Spleen (tissue), 7 donors: ENCODE data around the gene CRYL1.

Source experiments
- POLR2A ChIP-seq, 3 donors: fragments of 450-650 bp; IDR thresholded peaks; one replicate each; pipeline ENCODE4 v1.5.1; 2017; ENCODE audit warnings: antibody characterized with exemption in 3 of 3, mild to moderate bottlenecking in 1 of 3
- POLR2AphosphoS5 ChIP-seq, 3 donors: sonication (generic); formaldehyde crosslinking; IDR thresholded peaks; one replicate each; pipeline ENCODE4 v1.5.1; 2017; ENCODE audit warnings: antibody characterized with exemption in 3 of 3
- TF ChIP-seq, protein P1 (sequence below), 11 experiments: fragments of 200-600 bp in 7 of 11; fragments of 450-650 bp in 4 of 11; sonication (generic) in 4 of 11; IDR thresholded peaks in 8 of 11; conservative IDR thresholded peaks in 3 of 11; 1 replicate in 7 of 11; 2 replicates in 4 of 11; pipeline versions ENCODE4 v1.4.0 to v1.8.0; 2016 to 2021; ENCODE audit warnings: antibody characterized with exemption in 11 of 11, inconsistent platforms in 4 of 11, mild to moderate bottlenecking in 1 of 11
- donor health status: DM: no; HTN: no; CAD: no; lungs with moderate emphysema.
- donor health status: DM: no; HTN: no; CAD: no.
- donor health status: DM: no; HTN: no; CAD: no.

DNA sequence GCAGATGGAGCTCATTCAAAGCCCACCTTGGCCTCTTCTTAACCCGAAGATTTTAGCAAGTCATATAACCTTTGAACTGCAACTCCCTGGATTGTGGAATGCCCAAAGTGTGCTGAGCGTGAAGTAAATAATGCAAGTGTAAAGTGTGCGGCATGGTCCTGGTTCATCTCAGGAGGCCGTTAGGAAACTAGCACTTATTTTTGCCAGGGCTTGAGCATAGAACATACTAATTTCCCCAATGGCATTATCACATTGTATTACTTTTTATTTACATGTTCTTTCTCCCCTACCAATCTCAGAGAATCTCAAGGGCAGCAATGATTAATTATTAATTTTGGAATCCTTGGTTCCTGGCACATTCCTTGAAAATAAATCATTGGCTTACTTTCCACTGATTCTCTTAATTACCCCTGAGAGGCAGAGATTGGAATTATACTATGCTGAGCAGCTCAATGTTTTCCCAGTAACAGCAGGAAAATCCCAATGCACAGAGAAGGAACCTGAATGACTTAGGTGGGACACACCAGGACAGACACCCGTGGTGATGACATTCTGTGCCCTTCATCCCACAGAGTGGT is 164.7 kb downstream of the CRYL1 start:
- TF ChIP-seq POLR2A (IDR thresholded peaks at IDR 0.05): no peak
- TF ChIP-seq, protein P1, sequence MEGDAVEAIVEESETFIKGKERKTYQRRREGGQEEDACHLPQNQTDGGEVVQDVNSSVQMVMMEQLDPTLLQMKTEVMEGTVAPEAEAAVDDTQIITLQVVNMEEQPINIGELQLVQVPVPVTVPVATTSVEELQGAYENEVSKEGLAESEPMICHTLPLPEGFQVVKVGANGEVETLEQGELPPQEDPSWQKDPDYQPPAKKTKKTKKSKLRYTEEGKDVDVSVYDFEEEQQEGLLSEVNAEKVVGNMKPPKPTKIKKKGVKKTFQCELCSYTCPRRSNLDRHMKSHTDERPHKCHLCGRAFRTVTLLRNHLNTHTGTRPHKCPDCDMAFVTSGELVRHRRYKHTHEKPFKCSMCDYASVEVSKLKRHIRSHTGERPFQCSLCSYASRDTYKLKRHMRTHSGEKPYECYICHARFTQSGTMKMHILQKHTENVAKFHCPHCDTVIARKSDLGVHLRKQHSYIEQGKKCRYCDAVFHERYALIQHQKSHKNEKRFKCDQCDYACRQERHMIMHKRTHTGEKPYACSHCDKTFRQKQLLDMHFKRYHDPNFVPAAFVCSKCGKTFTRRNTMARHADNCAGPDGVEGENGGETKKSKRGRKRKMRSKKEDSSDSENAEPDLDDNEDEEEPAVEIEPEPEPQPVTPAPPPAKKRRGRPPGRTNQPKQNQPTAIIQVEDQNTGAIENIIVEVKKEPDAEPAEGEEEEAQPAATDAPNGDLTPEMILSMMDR (IDR thresholded peaks at IDR 0.05 in 8 of 11, conservative IDR thresholded peaks at IDR 0.05 in 3 of 11): no peak
- no peak for TF ChIP-seq POLR2AphosphoS5 (IDR thresholded peaks at IDR 0.05)
